ENCODE measurements around the gene ATCAY.

DNA sequence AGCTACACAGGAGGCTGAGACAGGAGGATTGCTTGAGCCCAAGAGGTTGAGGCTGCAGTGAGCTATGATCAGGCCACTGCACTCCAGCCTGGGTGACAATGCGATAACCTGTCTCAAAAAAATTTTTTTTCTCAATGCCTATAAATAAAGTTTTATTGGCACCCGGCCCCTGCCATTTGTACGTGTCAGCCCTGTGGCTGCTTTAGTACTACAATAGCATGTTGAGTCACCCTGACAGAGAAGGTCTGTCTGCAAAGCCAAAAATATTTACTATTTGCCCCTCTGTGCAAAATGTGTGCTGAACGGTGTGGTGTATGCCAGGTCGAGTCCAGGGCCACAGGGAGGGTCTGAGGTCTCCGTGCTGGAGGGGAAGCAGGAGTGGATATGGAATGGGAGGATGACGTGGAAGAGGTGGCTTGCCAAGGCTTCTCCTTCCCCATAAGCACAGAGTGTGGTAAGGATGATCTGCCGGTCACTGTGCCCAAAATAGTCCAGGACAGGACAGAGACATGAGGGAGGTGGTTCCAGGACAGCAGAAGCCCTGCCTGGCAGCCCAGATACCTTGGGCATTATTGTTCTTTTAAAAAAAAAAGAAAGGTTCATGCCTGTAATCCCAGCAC is 62.4 kb downstream of the ATCAY start:
- no peak for TF ChIP-seq POLR2A (IDR thresholded peaks at IDR 0.05)
- TF ChIP-seq, protein P1, sequence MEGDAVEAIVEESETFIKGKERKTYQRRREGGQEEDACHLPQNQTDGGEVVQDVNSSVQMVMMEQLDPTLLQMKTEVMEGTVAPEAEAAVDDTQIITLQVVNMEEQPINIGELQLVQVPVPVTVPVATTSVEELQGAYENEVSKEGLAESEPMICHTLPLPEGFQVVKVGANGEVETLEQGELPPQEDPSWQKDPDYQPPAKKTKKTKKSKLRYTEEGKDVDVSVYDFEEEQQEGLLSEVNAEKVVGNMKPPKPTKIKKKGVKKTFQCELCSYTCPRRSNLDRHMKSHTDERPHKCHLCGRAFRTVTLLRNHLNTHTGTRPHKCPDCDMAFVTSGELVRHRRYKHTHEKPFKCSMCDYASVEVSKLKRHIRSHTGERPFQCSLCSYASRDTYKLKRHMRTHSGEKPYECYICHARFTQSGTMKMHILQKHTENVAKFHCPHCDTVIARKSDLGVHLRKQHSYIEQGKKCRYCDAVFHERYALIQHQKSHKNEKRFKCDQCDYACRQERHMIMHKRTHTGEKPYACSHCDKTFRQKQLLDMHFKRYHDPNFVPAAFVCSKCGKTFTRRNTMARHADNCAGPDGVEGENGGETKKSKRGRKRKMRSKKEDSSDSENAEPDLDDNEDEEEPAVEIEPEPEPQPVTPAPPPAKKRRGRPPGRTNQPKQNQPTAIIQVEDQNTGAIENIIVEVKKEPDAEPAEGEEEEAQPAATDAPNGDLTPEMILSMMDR (IDR thresholded peaks at IDR 0.05), result no peak
- TF ChIP-seq POLR2AphosphoS5 (IDR thresholded peaks at IDR 0.05; ENCODE audit: insufficient read depth in 1 of 2, low read depth in 1 of 2), result no peak
